Measurements from ENCODE around the gene USP1.

Gene USP1

GRCh38 chr1:62492521-62492920 is 55.7 kb downstream of the USP1 start:
- no peak for DNase-seq

- no peak for DNase-seq
These were observed 56.8 kb downstream of the USP1 start for GRCh38 chr1:62493656-62494055.

DNA sequence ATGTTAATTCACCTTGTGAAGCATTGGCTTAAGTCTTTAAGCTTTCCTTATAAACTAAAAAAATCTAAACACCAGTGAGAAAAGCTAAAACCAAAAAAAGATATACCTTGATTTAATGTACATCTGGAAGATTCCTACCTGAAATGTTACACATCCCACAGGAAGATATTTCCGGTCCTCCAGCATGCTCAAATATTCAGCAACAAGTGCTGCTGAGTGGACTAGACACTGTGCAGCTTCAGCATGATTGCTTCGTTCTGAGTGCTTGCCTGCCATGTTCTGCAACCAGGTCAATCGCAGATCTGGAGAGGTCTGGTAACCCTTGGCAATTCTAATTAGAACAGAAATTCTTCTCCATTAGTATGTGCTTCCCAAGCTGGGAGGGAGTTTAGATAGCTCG is 57.3 kb downstream of the USP1 start:
- no peak for DNase-seq

GRCh38 chr1:62500210-62500609 is 63.4 kb downstream of the USP1 start:
- no peak for DNase-seq

All from right forelimb (tissue), 1 donor.